GM23338 (cell line): Measurements from ENCODE around the gene ANKRD18A. TPM values are rescaled to one million over a fixed set of nuclear protein-coding genes. Genes with fewer than 3 reads are reported as not detected.

Experiments used
- ATAC-seq: fragments of 200-7000 bp; cut with Tn5 transposase; 3 replicates; pipeline ENCODE4 v1.9.1; 2020
- DNase-seq: peaks from one replicate; pipeline ENCODE4 v3.0.0-alpha.2; 2015; ENCODE audit warnings: low spot score
- H2AFZ ChIP-seq: fragments of 200-600 bp; sonication (generic); 2 replicates; pipeline ENCODE4 v1.8.0; 2016; ENCODE audit warnings: antibody characterized with exemption, mild to moderate bottlenecking, moderate library complexity
- H3F3A ChIP-seq: fragments of 200-600 bp; sonication (generic); replicated peaks from 2 replicates; pipeline ENCODE4 v1.8.0; 2017; ENCODE audit warnings: antibody characterized with exemption, mixed run types, low read depth
- H3K27ac ChIP-seq: fragments of 200-600 bp; sonication (generic); 2 replicates; pipeline ENCODE4 v1.6.1; 2016; ENCODE audit warnings: low read depth
- H3K27me3 ChIP-seq: fragments of 200-600 bp; sonication (generic); 2 replicates; pipeline ENCODE4 v1.8.0; 2016; ENCODE audit warnings: mild to moderate bottlenecking, mixed run types, moderate library complexity; ENCODE audit not compliant: insufficient read depth
- H3K36me3 ChIP-seq: fragments of 200-600 bp; sonication (generic); 2 replicates; pipeline ENCODE4 v1.8.0; 2016; ENCODE audit warnings: mild to moderate bottlenecking; ENCODE audit not compliant: insufficient read depth
- H3K4me1 ChIP-seq: fragments of 200-600 bp; sonication (generic); 2 replicates; pipeline ENCODE4 v1.8.0; 2016; ENCODE audit warnings: mild to moderate bottlenecking, moderate library complexity; ENCODE audit not compliant: insufficient read depth
- H3K4me2 ChIP-seq: fragments of 200-600 bp; sonication (generic); 2 replicates; pipeline ENCODE4 v1.7.1; 2017; ENCODE audit warnings: mixed run types
- H3K4me3 ChIP-seq: fragments of 200-600 bp; sonication (generic); 2 replicates; pipeline ENCODE4 v1.6.1; 2016; ENCODE audit warnings: mixed run types
- H3K79me2 ChIP-seq: fragments of 200-600 bp; sonication (generic); replicated peaks from 2 replicates; pipeline ENCODE4 v1.8.0; 2017; ENCODE audit warnings: mild to moderate bottlenecking; ENCODE audit not compliant: insufficient read depth
- H3K9me2 ChIP-seq: fragments of 200-600 bp; sonication (generic); 2 replicates; pipeline ENCODE4 v1.8.0; 2017; ENCODE audit not compliant: insufficient read depth
- H4K20me1 ChIP-seq: fragments of 200-600 bp; sonication (generic); replicated peaks from 2 replicates; pipeline ENCODE4 v1.8.0; 2017; ENCODE audit warnings: mild to moderate bottlenecking; ENCODE audit not compliant: insufficient read depth
- H3K27ac Mint-ChIP-seq: 2 replicates; pipeline ENCODE4 v1.8.0; 2020; ENCODE audit warnings: inconsistent platforms, mild to moderate bottlenecking, moderate library complexity, mixed read lengths
- H3K27me3 Mint-ChIP-seq: 3 replicates; pipeline ENCODE4 v1.8.0; 2022; ENCODE audit warnings: low read depth, mild to moderate bottlenecking, moderate library complexity, mixed read lengths, inconsistent platforms; ENCODE audit not compliant: insufficient read depth, poor library complexity
- H3K36me3 Mint-ChIP-seq: 3 replicates; pipeline ENCODE4 v1.8.0; 2021; ENCODE audit warnings: low read depth, mild to moderate bottlenecking, inconsistent platforms, moderate library complexity, mixed read lengths
- H3K4me1 Mint-ChIP-seq: 3 replicates; pipeline ENCODE4 v1.8.0; 2020; ENCODE audit warnings: mild to moderate bottlenecking, inconsistent platforms, mixed read lengths
- H3K4me3 Mint-ChIP-seq: 3 replicates; pipeline ENCODE4 v1.8.0; 2021; ENCODE audit warnings: moderate library complexity, mild to moderate bottlenecking, inconsistent platforms, mixed read lengths
- H3K9me3 Mint-ChIP-seq: 3 replicates; pipeline ENCODE4 v1.8.0; 2020; ENCODE audit warnings: moderate library complexity, mild to moderate bottlenecking, inconsistent platforms, mixed read lengths
- EZH2phosphoT487 ChIP-seq: fragments of 200-600 bp; sonication (generic); IDR thresholded peaks from one replicate; pipeline ENCODE4 v1.8.1; 2018; ENCODE audit warnings: antibody characterized with exemption; ENCODE audit not compliant: unreplicated experiment
- NANOG ChIP-seq: IDR thresholded peaks from 2 replicates; pipeline ENCODE4 v1.6.1; 2016; ENCODE audit warnings: antibody characterized with exemption, borderline replicate concordance
- STAT1 ChIP-seq: IDR thresholded peaks from one replicate; pipeline ENCODE4 v1.6.1; 2016; ENCODE audit warnings: antibody characterized with exemption; ENCODE audit not compliant: unreplicated experiment
- ZNF114 ChIP-seq: fragments of 250-450 bp; sonication (Bioruptor Pico); IDR thresholded peaks from 2 replicates; pipeline ENCODE4 v1.5.0; 2020; ENCODE audit warnings: mild to moderate bottlenecking, moderate library complexity
- ZNF331 ChIP-seq: fragments of 250-450 bp; sonication (Bioruptor Pico); IDR thresholded peaks from 2 replicates; pipeline ENCODE4 v1.5.0; 2020; ENCODE audit warnings: low read depth, mild to moderate bottlenecking, moderate library complexity
- polyA plus RNA-seq: library from polyadenylated mRNA; unstranded; fragments of >200 nt; fragmentation: Nextera tagmentation; extraction: Ambion mirVana; gene quantifications from 2 replicates; pipeline ENCODE4 v1.2.1, GENCODE V29; 2016
- total RNA-seq: library from RNA; depleted of rRNA; stranded (reverse); fragments of >200 nt; shearing (Covaris generic); gene quantifications from 2 replicates; pipeline ENCODE4 v1.2.3, GENCODE V29; 2014
- TF ChIP-seq, protein P1 (sequence below): IDR thresholded peaks from 2 replicates; pipeline ENCODE4 v1.6.1; 2016; ENCODE audit warnings: antibody characterized with exemption
- TF ChIP-seq, protein P2 (sequence below): IDR thresholded peaks from one replicate; pipeline ENCODE4 v1.6.1; 2018; ENCODE audit warnings: antibody characterized with exemption; ENCODE audit not compliant: unreplicated experiment
- TF ChIP-seq, protein P3 (sequence below): fragments of 250-450 bp; sonication (Bioruptor Pico); IDR thresholded peaks from 2 replicates; pipeline ENCODE4 v1.5.0; 2020; ENCODE audit warnings: mild to moderate bottlenecking, moderate library complexity

ANKRD18A gene
- total and polyA plus RNA-seq, 2 experiments from 2014 or later, result 2.7 to 6.9 TPM

DNA sequence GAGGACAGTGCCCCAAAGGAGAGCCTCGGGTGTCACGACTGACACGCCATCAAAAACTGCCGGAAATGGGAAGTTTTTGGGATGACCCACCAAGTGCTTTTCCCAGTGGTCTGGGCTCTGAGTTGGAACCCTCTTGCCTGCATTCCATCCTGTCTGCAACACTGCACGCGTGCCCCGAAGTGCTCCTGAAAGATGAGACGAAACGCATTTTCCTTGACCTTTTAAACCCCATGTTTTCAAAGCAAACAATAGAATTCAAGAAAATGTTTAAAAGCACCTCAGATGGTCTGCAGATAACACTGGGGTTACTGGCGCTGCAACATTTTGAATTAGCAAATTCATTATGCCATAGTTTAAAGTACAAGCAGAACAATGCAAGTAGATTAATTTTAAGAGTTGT is 92.9 kb downstream of the ANKRD18A start:
- Histone ChIP-seq H3K4me3 (no peak overlapping the region), H4K20me1 (no peaks in the 10 kb centered on the region), H3K4me1 (no peaks in the 10 kb centered on the region), H3F3A (no peaks in the 10 kb centered on the region), H3K9me2 (no peaks in the 10 kb centered on the region), H3K4me2 (no peak overlapping the region), H3K27ac (no peak overlapping the region), H3K27me3 (no peaks in the 10 kb centered on the region), H2AFZ (no peak overlapping the region), H3K79me2 (no peaks in the 10 kb centered on the region), H3K36me3 (no peaks in the 10 kb centered on the region)
- Mint-ChIP-seq H3K4me1 (peaks cover 7% of the 10 kb centered on the region; the same call in 1 of the 3 replicates), H3K27ac (no peak overlapping the region), H3K27me3 (no peaks in the 10 kb centered on the region), H3K9me3 (peaks cover 7% of the 10 kb centered on the region; the same call in 1 of the 3 replicates), H3K36me3 (0 out of 3 replicates have a peak, but pooled peaks cover 4% of the 10 kb centered on the region), H3K4me3 (no peak overlapping the region)
- no peak; the same call in 2 of the 3 replicates for ATAC-seq
- TF ChIP-seq, protein P1, sequence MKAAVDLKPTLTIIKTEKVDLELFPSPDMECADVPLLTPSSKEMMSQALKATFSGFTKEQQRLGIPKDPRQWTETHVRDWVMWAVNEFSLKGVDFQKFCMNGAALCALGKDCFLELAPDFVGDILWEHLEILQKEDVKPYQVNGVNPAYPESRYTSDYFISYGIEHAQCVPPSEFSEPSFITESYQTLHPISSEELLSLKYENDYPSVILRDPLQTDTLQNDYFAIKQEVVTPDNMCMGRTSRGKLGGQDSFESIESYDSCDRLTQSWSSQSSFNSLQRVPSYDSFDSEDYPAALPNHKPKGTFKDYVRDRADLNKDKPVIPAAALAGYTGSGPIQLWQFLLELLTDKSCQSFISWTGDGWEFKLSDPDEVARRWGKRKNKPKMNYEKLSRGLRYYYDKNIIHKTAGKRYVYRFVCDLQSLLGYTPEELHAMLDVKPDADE, result no peak
- TF ChIP-seq, protein P2, sequence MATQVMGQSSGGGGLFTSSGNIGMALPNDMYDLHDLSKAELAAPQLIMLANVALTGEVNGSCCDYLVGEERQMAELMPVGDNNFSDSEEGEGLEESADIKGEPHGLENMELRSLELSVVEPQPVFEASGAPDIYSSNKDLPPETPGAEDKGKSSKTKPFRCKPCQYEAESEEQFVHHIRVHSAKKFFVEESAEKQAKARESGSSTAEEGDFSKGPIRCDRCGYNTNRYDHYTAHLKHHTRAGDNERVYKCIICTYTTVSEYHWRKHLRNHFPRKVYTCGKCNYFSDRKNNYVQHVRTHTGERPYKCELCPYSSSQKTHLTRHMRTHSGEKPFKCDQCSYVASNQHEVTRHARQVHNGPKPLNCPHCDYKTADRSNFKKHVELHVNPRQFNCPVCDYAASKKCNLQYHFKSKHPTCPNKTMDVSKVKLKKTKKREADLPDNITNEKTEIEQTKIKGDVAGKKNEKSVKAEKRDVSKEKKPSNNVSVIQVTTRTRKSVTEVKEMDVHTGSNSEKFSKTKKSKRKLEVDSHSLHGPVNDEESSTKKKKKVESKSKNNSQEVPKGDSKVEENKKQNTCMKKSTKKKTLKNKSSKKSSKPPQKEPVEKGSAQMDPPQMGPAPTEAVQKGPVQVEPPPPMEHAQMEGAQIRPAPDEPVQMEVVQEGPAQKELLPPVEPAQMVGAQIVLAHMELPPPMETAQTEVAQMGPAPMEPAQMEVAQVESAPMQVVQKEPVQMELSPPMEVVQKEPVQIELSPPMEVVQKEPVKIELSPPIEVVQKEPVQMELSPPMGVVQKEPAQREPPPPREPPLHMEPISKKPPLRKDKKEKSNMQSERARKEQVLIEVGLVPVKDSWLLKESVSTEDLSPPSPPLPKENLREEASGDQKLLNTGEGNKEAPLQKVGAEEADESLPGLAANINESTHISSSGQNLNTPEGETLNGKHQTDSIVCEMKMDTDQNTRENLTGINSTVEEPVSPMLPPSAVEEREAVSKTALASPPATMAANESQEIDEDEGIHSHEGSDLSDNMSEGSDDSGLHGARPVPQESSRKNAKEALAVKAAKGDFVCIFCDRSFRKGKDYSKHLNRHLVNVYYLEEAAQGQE, result no peak
- no peak for TF ChIP-seq ZNF114
- TF ChIP-seq EZH2phosphoT487, result no peak
- TF ChIP-seq STAT1, result no peak
- TF ChIP-seq NANOG, result no peak
- TF ChIP-seq, protein P3, sequence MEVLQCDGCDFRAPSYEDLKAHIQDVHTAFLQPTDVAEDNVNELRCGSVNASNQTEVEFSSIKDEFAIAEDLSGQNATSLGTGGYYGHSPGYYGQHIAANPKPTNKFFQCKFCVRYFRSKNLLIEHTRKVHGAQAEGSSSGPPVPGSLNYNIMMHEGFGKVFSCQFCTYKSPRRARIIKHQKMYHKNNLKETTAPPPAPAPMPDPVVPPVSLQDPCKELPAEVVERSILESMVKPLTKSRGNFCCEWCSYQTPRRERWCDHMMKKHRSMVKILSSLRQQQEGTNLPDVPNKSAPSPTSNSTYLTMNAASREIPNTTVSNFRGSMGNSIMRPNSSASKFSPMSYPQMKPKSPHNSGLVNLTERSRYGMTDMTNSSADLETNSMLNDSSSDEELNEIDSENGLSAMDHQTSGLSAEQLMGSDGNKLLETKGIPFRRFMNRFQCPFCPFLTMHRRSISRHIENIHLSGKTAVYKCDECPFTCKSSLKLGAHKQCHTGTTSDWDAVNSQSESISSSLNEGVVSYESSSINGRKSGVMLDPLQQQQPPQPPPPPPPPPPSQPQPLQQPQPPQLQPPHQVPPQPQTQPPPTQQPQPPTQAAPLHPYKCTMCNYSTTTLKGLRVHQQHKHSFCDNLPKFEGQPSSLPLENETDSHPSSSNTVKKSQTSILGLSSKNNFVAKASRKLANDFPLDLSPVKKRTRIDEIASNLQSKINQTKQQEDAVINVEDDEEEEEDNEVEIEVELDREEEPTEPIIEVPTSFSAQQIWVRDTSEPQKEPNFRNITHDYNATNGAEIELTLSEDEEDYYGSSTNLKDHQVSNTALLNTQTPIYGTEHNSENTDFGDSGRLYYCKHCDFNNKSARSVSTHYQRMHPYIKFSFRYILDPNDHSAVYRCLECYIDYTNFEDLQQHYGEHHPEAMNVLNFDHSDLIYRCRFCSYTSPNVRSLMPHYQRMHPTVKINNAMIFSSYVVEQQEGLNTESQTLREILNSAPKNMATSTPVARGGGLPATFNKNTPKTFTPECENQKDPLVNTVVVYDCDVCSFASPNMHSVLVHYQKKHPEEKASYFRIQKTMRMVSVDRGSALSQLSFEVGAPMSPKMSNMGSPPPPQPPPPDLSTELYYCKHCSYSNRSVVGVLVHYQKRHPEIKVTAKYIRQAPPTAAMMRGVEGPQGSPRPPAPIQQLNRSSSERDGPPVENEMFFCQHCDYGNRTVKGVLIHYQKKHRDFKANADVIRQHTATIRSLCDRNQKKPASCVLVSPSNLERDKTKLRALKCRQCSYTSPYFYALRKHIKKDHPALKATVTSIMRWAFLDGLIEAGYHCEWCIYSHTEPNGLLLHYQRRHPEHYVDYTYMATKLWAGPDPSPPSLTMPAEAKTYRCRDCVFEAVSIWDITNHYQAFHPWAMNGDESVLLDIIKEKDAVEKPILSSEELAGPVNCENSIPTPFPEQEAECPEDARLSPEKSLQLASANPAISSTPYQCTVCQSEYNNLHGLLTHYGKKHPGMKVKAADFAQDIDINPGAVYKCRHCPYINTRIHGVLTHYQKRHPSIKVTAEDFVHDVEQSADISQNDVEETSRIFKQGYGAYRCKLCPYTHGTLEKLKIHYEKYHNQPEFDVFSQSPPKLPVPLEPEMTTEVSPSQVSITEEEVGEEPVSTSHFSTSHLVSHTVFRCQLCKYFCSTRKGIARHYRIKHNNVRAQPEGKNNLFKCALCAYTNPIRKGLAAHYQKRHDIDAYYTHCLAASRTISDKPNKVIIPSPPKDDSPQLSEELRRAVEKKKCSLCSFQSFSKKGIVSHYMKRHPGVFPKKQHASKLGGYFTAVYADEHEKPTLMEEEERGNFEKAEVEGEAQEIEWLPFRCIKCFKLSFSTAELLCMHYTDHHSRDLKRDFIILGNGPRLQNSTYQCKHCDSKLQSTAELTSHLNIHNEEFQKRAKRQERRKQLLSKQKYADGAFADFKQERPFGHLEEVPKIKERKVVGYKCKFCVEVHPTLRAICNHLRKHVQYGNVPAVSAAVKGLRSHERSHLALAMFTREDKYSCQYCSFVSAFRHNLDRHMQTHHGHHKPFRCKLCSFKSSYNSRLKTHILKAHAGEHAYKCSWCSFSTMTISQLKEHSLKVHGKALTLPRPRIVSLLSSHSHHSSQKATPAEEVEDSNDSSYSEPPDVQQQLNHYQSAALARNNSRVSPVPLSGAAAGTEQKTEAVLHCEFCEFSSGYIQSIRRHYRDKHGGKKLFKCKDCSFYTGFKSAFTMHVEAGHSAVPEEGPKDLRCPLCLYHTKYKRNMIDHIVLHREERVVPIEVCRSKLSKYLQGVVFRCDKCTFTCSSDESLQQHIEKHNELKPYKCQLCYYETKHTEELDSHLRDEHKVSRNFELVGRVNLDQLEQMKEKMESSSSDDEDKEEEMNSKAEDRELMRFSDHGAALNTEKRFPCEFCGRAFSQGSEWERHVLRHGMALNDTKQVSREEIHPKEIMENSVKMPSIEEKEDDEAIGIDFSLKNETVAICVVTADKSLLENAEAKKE (CRISPR knock-in tag), result no peak
- TF ChIP-seq ZNF331 (CRISPR knock-in tag), result no peak
- DNase-seq, result no peak
